Pancreas (tissue), 10 donors: ENCODE results near the gene BDKRB1. TPM values are rescaled to one million over a fixed set of nuclear protein-coding genes. Genes with fewer than 3 reads are reported as not detected.
A peak's percentile ranks its signal among the peaks of the same experiment; 100 is the strongest.

Source experiments
- ATAC-seq, 4 donors: fragments of 200-7000 bp; cut with Tn5 transposase; one replicate each; pipeline versions ENCODE4 v1.8.0 to v1.9.1; 2020; ENCODE audit warnings: mild to moderate bottlenecking in 4 of 4, moderate library complexity in 4 of 4
- DNase-seq, 6 donors: peaks; one replicate each; pipeline ENCODE4 v3.0.0-alpha.2; 2020
- FAIRE-seq: peaks from 2 replicates; lab custom pipeline; 2012; peaks lifted over from hg19 to GRCh38; lab: Jason Lieb, UNC
- H3K27ac ChIP-seq, 4 donors: fragments of 200-600 bp; sonication (generic); 1 replicate in 3 of 4; 2 replicates in 1 of 4; pipeline versions ENCODE4 v1.5.0 to v1.8.0; 2020
- H3K27me3 ChIP-seq, 4 donors: fragments of 200-600 bp; one replicate each; pipeline ENCODE4 v1.8.0; 2021
- H3K36me3 ChIP-seq, 3 donors: fragments of 200-600 bp; sonication (generic) in 1 of 3; one replicate each; pipeline versions ENCODE4 v1.5.0 to v1.8.0; 2020 to 2021
- H3K4me1 ChIP-seq, 3 donors: fragments of 200-600 bp; one replicate each; pipeline ENCODE4 v1.8.0; 2021
- H3K4me3 ChIP-seq, 4 donors: fragments of 200-600 bp; sonication (generic) in 2 of 4; one replicate each; pipeline versions ENCODE4 v1.5.0 to v1.8.0; 2020 to 2021
- H3K9me3 ChIP-seq, 4 donors: fragments of 200-600 bp; one replicate each; pipeline ENCODE4 v1.8.0; 2021
- WGBS, 2 donors: extraction: QIAGEN DNeasy Blood & Tissue Kit; methylation state at CpG; one replicate each; pipeline ENCODE4 v1.1.7; 2013; 5-methylcytosine and 5-hydroxymethylcytosine counted together
- intact Hi-C, 3 donors: fragments of 100-400 bp; cut with DNase I; formaldehyde crosslinking; loops; one replicate each; pipeline versions ENCODE4 v1.11.1 to v1.14.2; 2022
- polyA plus RNA-seq, 2 donors: library from polyadenylated mRNA; stranded (reverse); fragments of 200-250 nt; gene quantifications; one replicate each; pipeline ENCODE4 v1.2.3, GENCODE V29; 2013
- total RNA-seq, 6 donors: library from RNA; stranded (reverse); fragmentation: NEBNext Ultra II Directional in 4 of 6; extraction: Animal tissue kit (Norgen Biotek cat#: 25700) in 4 of 6; gene quantifications; one replicate each; pipeline versions ENCODE4 v1.2.1 to v1.2.4, GENCODE V29; 2021 to 2023
- TF ChIP-seq, protein P1 (sequence below), 4 donors: fragments of 200-600 bp; sonication (generic) in 3 of 4; IDR thresholded peaks; one replicate each; pipeline versions ENCODE4 v1.5.0 to v1.8.0; 2021; ENCODE audit warnings: antibody characterized with exemption in 4 of 4
- donor health status: healthy with polysubstance abuse.
- donor health status: DM: no; HTN: no; CAD: no; lungs with moderate emphysema.
- donor health status: DM: no; HTN: no; CAD: no.
- donor health status: control.
- donor health status: control.
- donor health status: Bipolar disorder and iron deficiency.
- donor health status: DM: yes; HTN: yes; CAD: no.
- donor health status: DM: no; HTN: no; CAD: no.
- donor health status: DM: no; HTN: no; CAD: no.
- donor health status: DM: yes; HTN: yes; CAD: no.

Gene BDKRB1
- total and polyA plus RNA-seq, 8 donors, result 0.12 to 4.5 (median 0.72) TPM

DNA sequence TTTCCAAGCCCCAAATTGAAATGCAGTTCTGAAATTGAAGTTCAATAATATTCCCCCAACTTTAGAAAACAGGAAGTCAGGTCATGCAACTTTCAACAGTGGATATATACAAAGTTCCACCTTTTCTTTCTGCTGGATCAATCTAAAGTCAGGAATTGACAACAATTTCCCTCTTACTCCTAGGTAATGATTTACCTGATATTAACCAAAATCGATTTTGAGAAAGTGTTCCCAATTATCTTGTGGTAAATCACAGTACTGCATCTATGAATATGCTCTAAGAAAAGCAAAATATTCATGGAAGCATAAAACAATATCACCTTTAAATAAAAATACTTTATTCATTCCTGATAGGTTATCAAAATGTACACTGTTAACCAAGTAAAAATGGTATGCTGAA is 28.4 kb downstream of the BDKRB1 start:
- peak overlapping the region in 2 of 4 donors; percentile 69 to 71 for H3K27ac ChIP-seq
- TF ChIP-seq, protein P1, sequence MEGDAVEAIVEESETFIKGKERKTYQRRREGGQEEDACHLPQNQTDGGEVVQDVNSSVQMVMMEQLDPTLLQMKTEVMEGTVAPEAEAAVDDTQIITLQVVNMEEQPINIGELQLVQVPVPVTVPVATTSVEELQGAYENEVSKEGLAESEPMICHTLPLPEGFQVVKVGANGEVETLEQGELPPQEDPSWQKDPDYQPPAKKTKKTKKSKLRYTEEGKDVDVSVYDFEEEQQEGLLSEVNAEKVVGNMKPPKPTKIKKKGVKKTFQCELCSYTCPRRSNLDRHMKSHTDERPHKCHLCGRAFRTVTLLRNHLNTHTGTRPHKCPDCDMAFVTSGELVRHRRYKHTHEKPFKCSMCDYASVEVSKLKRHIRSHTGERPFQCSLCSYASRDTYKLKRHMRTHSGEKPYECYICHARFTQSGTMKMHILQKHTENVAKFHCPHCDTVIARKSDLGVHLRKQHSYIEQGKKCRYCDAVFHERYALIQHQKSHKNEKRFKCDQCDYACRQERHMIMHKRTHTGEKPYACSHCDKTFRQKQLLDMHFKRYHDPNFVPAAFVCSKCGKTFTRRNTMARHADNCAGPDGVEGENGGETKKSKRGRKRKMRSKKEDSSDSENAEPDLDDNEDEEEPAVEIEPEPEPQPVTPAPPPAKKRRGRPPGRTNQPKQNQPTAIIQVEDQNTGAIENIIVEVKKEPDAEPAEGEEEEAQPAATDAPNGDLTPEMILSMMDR (IDR thresholded peaks at IDR 0.05), result peak in 2 of 4 donors; percentile 5 to 26
- DNase-seq (no peak), FAIRE-seq (no peak), ATAC-seq (peak in 3 of 4 donors; percentile 21 to 59 (median 50))
- H3K4me1 ChIP-seq, result peaks cover 0 to 10% (median 7%) of the 10 kb centered on the region in 3 donors
- no peak overlapping the region for H3K4me3 ChIP-seq
- H3K27me3 ChIP-seq, result no peaks in the 10 kb centered on the region
- WGBS, 2 donors, result 8 to 13% methylated on average over 1 of the region's 1 CpG
- intact Hi-C loops, result no loop called here
- no peaks in the 10 kb centered on the region for H3K9me3 ChIP-seq
- H3K36me3 ChIP-seq, result peaks cover 0 to 23% (median 7%) of the 10 kb centered on the region in 3 donors

DNA sequence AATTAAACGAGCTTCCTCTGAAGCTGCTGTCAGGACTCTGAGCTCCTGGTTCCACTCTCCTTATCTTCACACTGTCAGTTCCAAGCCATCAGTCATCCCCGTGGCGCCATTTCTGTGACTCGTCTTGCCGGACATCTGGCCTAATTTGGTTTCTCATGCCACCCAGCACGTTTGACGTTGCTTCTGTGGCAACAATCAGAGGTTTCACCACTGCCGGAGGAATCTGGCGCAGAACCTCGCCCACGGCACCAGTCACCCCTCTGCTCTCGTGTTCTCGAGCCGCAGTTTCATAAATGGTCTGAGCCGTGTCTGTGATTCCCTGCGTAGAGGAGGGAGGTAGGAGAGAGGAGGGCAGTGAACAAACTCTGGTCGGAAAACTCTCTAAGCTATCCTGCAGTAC is 29.7 kb downstream of the BDKRB1 start:
- Histone ChIP-seq H3K4me1 (peaks cover 0 to 10% (median 7%) of the 10 kb centered on the region in 3 donors), H3K27me3 (no peaks in the 10 kb centered on the region), H3K27ac (peak overlapping the region; percentile 28 to 71 (median 50)), H3K36me3 (peaks cover 0 to 35% (median 13%) of the 10 kb centered on the region in 3 donors), H3K9me3 (no peaks in the 10 kb centered on the region), H3K4me3 (no peak overlapping the region)
- WGBS, 2 donors, result 45 to 53% methylated on average over 17 of the region's 17 CpGs
- TF ChIP-seq, protein P1 (IDR thresholded peaks at IDR 0.05), result no peak
- intact Hi-C loops, result no loop called here
- peak in 3 of 4 donors; percentile 39 to 51 (median 48) for ATAC-seq
- no peak for DNase-seq
- FAIRE-seq, result no peak

DNA sequence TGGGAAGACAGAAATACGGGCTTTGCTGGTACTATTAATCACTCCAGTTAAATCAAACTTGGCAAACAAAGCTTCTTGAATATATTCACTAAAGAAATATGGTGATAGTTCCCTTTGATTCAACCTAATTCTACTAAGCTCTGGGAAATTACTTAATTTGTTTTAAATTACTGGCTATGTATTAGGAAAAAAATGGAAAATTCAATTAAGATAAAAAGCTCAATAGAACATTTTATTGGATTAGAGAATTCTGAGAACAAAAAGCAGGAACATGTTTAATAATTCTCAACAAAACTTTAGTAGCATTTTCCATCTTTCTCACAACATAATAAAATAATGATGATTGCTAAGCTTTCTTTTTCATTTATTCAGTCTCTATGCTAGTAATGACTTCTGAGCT is 30.2 kb downstream of the BDKRB1 start:
- TF ChIP-seq, protein P1 (IDR thresholded peaks at IDR 0.05), result no peak
- peaks cover 0 to 41% (median 14%) of the 10 kb centered on the region in 3 donors for H3K36me3 ChIP-seq
- DNase-seq, result no peak

DNA sequence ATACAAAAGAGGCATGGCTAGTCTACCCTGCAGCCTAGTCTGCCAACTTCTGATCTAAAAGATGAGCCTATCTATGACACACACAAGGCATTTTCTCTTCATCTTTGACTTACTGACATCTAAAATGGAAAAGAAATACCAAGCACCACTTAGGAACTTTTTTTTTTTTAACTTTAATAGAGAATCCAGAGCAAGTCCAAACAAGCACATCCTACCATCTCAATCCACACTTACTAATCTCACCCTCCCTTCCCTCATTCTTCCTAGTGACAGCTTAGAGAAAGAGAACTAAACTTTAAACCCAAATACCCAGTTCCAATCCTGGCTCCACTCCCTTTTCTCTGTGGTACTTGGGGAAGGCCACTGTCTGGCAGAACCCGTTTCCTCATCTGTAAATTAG is 31.8 kb downstream of the BDKRB1 start:
- intact Hi-C loops, result no loop called here
- FAIRE-seq, result no peak
- H3K4me1 ChIP-seq, result peaks cover 0 to 10% (median 7%) of the 10 kb centered on the region in 3 donors
- DNase-seq, result no peak
- no peak overlapping the region for H3K27ac ChIP-seq
- no peak overlapping the region for H3K4me3 ChIP-seq
- H3K9me3 ChIP-seq, result no peaks in the 10 kb centered on the region
- peaks cover 0 to 56% (median 14%) of the 10 kb centered on the region in 3 donors for H3K36me3 ChIP-seq
- TF ChIP-seq, protein P1 (IDR thresholded peaks at IDR 0.05), result no peak
- ATAC-seq, result no peak
- no peaks in the 10 kb centered on the region for H3K27me3 ChIP-seq
- 82 to 89% methylated on average over 1 of the region's 1 CpG for WGBS, 2 donors

More for the DNA sequence above, 30.2 kb downstream of the BDKRB1 start:
- FAIRE-seq (no peak), ATAC-seq (no peak)
- 37 to 58% methylated on average over 1 of the region's 1 CpG for WGBS, 2 donors
- Histone ChIP-seq H3K4me3 (no peak overlapping the region), H3K27me3 (no peaks in the 10 kb centered on the region), H3K4me1 (peaks cover 0 to 10% (median 7%) of the 10 kb centered on the region in 3 donors), H3K9me3 (no peaks in the 10 kb centered on the region), H3K27ac (peak overlapping the region in 3 of 4 donors; percentile 28 to 71 (median 69))
- intact Hi-C loops, result no loop called here

DNA sequence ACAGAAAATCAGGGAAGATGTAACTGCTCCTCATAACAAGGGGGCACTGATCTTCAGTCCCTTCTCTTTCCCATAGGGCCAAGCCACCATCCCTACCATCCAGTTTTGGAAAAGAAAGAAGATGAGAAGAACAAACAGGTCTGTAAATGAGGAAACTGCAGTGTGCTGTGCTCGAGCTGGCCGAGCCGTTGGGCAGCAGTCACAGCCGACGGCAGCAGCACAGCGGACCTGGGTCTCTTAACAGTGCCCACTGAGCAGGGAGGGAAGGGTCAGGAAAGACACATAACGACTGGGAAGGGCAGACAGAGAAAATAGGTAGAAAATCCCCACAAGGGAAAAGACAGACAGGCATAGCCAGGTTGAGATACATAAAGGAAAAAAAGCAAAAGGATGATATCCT is 38.2 kb downstream of the BDKRB1 start:
- Histone ChIP-seq H3K4me3 (no peak overlapping the region), H3K9me3 (no peaks in the 10 kb centered on the region), H3K27me3 (no peaks in the 10 kb centered on the region), H3K36me3 (peaks cover 0 to 54% (median 9%) of the 10 kb centered on the region in 3 donors), H3K27ac (no peak overlapping the region), H3K4me1 (no peaks in the 10 kb centered on the region)
- FAIRE-seq (no peak), ATAC-seq (no peak), DNase-seq (no peak)
- intact Hi-C loops, result no loop called here
- 86 to 92% methylated on average over 7 of the region's 7 CpGs for WGBS, 2 donors
- TF ChIP-seq, protein P1 (IDR thresholded peaks at IDR 0.05), result no peak
